Mucosa of stomach (tissue), 1 donor: Measurements from ENCODE around the gene TSHR.

Experiments used
- H3K27me3 ChIP-seq: one replicate; pipeline ENCODE4 v1.7.0; 2013; ENCODE audit warnings: mild to moderate bottlenecking, low read length; ENCODE audit not compliant: control insufficient read depth, insufficient read depth
- H3K36me3 ChIP-seq: one replicate; pipeline ENCODE4 v1.7.0; 2013; ENCODE audit warnings: low read length; ENCODE audit not compliant: control insufficient read depth, insufficient read depth
- H3K4me1 ChIP-seq: one replicate; pipeline ENCODE4 v1.7.0; 2013; ENCODE audit warnings: mild to moderate bottlenecking, low read length; ENCODE audit not compliant: control insufficient read depth, insufficient read depth
- H3K4me3 ChIP-seq: one replicate; pipeline ENCODE4 v1.7.0; 2013; ENCODE audit warnings: low read length
- H3K9ac ChIP-seq: one replicate; pipeline ENCODE4 v1.7.0; 2013; ENCODE audit warnings: mild to moderate bottlenecking, low read length, moderate library complexity
- H3K9me3 ChIP-seq: one replicate; pipeline ENCODE4 v1.7.0; 2013; ENCODE audit warnings: mild to moderate bottlenecking, low read length, moderate library complexity; ENCODE audit not compliant: control insufficient read depth
- donor health status: Pancreatic carcinoma.

TSHR gene

GRCh38 chr14:80956102-80956501 lies 681 bp downstream of the TSHR start:
- Histone ChIP-seq H3K36me3 (no peaks in the 10 kb centered on the region), H3K9ac (no peak overlapping the region), H3K4me3 (no peak overlapping the region), H3K9me3 (no peaks in the 10 kb centered on the region), H3K4me1 (peaks cover 6% of the 10 kb centered on the region), H3K27me3 (peaks cover 19% of the 10 kb centered on the region)

- peaks cover 6% of the 10 kb centered on the region for H3K4me1 ChIP-seq
- H3K9ac ChIP-seq = no peak overlapping the region
- no peaks in the 10 kb centered on the region for H3K9me3 ChIP-seq
- peaks cover 19% of the 10 kb centered on the region for H3K27me3 ChIP-seq
- H3K36me3 ChIP-seq = no peaks in the 10 kb centered on the region
- H3K4me3 ChIP-seq = no peak overlapping the region
Observed at GRCh38 chr14:80956922-80957321, 1.5 kb downstream of the TSHR start.

GRCh38 chr14:80957613-80958012 lies 2.2 kb downstream of the TSHR start:
- Histone ChIP-seq H3K9me3 (no peaks in the 10 kb centered on the region), H3K9ac (no peak overlapping the region), H3K4me1 (peaks cover 6% of the 10 kb centered on the region), H3K4me3 (no peak overlapping the region), H3K36me3 (no peaks in the 10 kb centered on the region), H3K27me3 (peaks cover 19% of the 10 kb centered on the region)

- Histone ChIP-seq H3K36me3 (no peaks in the 10 kb centered on the region), H3K4me3 (no peak overlapping the region), H3K9me3 (no peaks in the 10 kb centered on the region), H3K4me1 (peaks cover 6% of the 10 kb centered on the region), H3K27me3 (peaks cover 19% of the 10 kb centered on the region), H3K9ac (no peak overlapping the region)
Observed at GRCh38 chr14:80958226-80958625, 2.8 kb downstream of the TSHR start.

GRCh38 chr14:80958939-80959338 lies 3.5 kb downstream of the TSHR start:
- Histone ChIP-seq H3K36me3 (no peaks in the 10 kb centered on the region), H3K4me1 (peaks cover 6% of the 10 kb centered on the region), H3K9me3 (no peaks in the 10 kb centered on the region), H3K27me3 (peaks cover 19% of the 10 kb centered on the region), H3K4me3 (no peak overlapping the region), H3K9ac (no peak overlapping the region)

GRCh38 chr14:80959496-80959895 lies 4.1 kb downstream of the TSHR start:
- H3K4me3 ChIP-seq = no peak overlapping the region
- no peak overlapping the region for H3K9ac ChIP-seq
- no peaks in the 10 kb centered on the region for H3K9me3 ChIP-seq
- H3K27me3 ChIP-seq = peaks cover 19% of the 10 kb centered on the region
- H3K4me1 ChIP-seq = peaks cover 6% of the 10 kb centered on the region
- no peaks in the 10 kb centered on the region for H3K36me3 ChIP-seq

- Histone ChIP-seq H3K4me1 (no peaks in the 10 kb centered on the region), H3K4me3 (no peak overlapping the region), H3K9ac (no peak overlapping the region), H3K36me3 (no peaks in the 10 kb centered on the region), H3K27me3 (no peaks in the 10 kb centered on the region), H3K9me3 (no peaks in the 10 kb centered on the region)
Observed at GRCh38 chr14:80965037-80965436, 9.6 kb downstream of the TSHR start.

- H3K4me1 ChIP-seq = peaks cover 8% of the 10 kb centered on the region
- no peak overlapping the region for H3K9ac ChIP-seq
- H3K36me3 ChIP-seq = no peaks in the 10 kb centered on the region
- no peaks in the 10 kb centered on the region for H3K9me3 ChIP-seq
- no peaks in the 10 kb centered on the region for H3K27me3 ChIP-seq
- no peak overlapping the region for H3K4me3 ChIP-seq
Observed at GRCh38 chr14:80973931-80974641, 18.7 kb downstream of the TSHR start.

- Histone ChIP-seq H3K9me3 (no peaks in the 10 kb centered on the region), H3K27me3 (no peaks in the 10 kb centered on the region), H3K9ac (no peak overlapping the region), H3K4me3 (no peak overlapping the region), H3K4me1 (peaks cover 8% of the 10 kb centered on the region), H3K36me3 (no peaks in the 10 kb centered on the region)
Observed at GRCh38 chr14:80974679-80975078, 19.3 kb downstream of the TSHR start.

GRCh38 chr14:80977221-80977620 lies 21.8 kb downstream of the TSHR start:
- no peaks in the 10 kb centered on the region for H3K36me3 ChIP-seq
- H3K4me1 ChIP-seq = peaks cover 8% of the 10 kb centered on the region
- no peak overlapping the region for H3K9ac ChIP-seq
- no peak overlapping the region for H3K4me3 ChIP-seq
- no peaks in the 10 kb centered on the region for H3K27me3 ChIP-seq
- no peaks in the 10 kb centered on the region for H3K9me3 ChIP-seq

- peaks cover 8% of the 10 kb centered on the region for H3K4me1 ChIP-seq
- H3K36me3 ChIP-seq = no peaks in the 10 kb centered on the region
- H3K4me3 ChIP-seq = no peak overlapping the region
- H3K9me3 ChIP-seq = no peaks in the 10 kb centered on the region
- H3K27me3 ChIP-seq = no peaks in the 10 kb centered on the region
- no peak overlapping the region for H3K9ac ChIP-seq
Observed at GRCh38 chr14:80978403-80978802, 23.0 kb downstream of the TSHR start.

- Histone ChIP-seq H3K9me3 (no peaks in the 10 kb centered on the region), H3K9ac (no peak overlapping the region), H3K4me1 (peaks cover 8% of the 10 kb centered on the region), H3K4me3 (no peak overlapping the region), H3K27me3 (no peaks in the 10 kb centered on the region), H3K36me3 (no peaks in the 10 kb centered on the region)
Observed at GRCh38 chr14:80979951-80980350, 24.5 kb downstream of the TSHR start.

GRCh38 chr14:80981156-80981555 lies 25.7 kb downstream of the TSHR start:
- Histone ChIP-seq H3K9ac (no peak overlapping the region), H3K27me3 (no peaks in the 10 kb centered on the region), H3K36me3 (no peaks in the 10 kb centered on the region), H3K4me1 (peaks cover 8% of the 10 kb centered on the region), H3K9me3 (no peaks in the 10 kb centered on the region), H3K4me3 (no peak overlapping the region)
